ENCODE measurements around the gene ATP1B3.
A peak's percentile ranks its signal among the peaks of the same experiment; 100 is the strongest.
"Not testable (repeated sequence)": the region's sequence is repeated elsewhere in the genome, so short reads cannot be mapped to it uniquely, and the experiment has no call there.

The ATP1B3 gene

DNA sequence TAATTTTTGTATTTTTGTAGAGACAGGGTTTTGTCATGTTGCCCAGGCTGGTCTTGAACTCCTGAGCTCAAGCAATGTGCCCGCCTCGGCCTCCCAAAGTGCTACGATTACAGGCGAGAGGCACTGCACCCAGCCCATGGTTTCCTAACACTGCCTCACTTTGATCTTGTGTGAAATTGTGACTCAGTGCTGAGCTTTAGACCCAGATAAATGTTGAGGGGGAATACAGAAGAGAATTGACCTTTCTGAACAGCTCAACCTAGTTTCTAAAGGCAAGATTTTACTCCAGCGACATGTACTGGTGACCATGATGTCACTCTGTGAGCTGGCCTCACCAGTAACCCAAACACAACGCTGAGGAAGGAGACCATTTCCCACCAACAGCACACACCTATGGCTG is 73.5 kb downstream of the ATP1B3 start:
- no peak for DNase-seq

DNA sequence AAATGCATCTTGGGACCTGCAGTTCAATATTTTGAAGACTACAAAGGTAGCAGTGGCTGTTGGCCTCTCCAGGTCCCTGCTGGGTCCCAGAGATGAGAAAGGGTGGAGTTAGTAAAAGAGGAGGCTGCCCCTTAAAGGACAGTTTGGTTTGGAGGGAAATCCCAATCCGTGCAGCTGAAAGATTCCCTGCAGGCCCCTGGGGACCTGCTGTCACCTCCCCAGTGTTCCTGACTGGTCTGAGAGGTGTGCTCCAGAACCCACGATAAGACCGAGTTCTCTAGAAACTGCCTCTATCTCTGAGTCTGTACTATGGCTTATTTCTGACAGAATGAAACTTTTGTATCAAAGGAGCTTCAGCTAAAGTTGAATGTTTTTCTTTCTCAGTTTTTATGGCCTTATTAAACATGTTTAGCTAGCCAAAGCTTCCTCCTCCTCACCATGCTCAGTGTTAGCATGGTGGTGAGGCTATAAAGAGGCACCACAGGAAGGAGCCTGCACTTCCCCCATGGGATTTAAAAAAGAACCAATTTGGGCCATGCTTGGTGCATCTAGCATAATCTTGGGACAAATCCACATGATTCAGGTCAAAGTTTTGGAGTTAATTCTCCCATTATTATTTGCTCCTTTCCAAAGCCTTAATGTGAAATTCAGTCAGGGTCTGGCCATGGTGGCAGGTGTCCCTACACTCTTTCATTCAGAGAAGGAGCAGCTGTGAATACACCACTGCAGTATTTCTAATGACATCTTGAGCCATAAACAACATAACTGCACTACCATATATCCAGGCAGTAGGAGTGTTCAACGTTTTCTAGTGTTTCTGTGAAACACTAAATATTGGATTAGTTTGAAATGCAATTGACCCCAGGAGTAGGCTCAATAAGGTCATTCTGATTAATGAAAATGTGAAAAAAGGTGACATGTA is 74.4 kb downstream of the ATP1B3 start:
- no peak for DNase-seq

- DNase-seq = no peak
Observed at GRCh38 chr3:141952611-141953010, 76.2 kb downstream of the ATP1B3 start.

- DNase-seq = no peak
Observed at GRCh38 chr3:141955175-141955574, 78.7 kb downstream of the ATP1B3 start.

GRCh38 chr3:141959589-141960554 is 83.4 kb downstream of the ATP1B3 start:
- peak; percentile 62 for DNase-seq

DNA sequence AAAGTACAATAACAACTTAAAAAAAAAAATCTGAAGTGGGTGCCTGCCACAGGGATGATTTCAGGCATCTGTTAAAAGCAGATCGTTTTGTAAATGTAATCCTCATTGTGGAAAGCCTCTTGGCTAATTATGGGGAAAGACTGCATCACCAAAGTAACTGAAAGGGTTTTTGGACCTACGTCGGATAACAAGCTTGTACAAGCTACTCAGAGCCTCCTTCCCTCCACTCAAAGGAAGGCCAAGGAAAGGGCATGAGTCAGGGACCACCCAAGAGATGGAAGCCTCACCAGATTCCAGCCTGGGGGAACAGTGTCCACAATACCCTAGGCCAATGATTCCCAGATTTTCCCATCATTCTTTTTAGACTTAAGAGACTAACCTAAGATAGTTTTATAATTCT is 84.3 kb downstream of the ATP1B3 start:
- no peak for DNase-seq

GRCh38 chr3:141963301-141963700 is 86.9 kb downstream of the ATP1B3 start:
- no peak for DNase-seq

- DNase-seq = no peak
Observed at GRCh38 chr3:141965471-141965870, 89.0 kb downstream of the ATP1B3 start.

- DNase-seq = no peak
Observed at GRCh38 chr3:141969711-141970110, 93.3 kb downstream of the ATP1B3 start.

- no peak for DNase-seq
Observed at GRCh38 chr3:141971571-141971970, 95.1 kb downstream of the ATP1B3 start.

DNA sequence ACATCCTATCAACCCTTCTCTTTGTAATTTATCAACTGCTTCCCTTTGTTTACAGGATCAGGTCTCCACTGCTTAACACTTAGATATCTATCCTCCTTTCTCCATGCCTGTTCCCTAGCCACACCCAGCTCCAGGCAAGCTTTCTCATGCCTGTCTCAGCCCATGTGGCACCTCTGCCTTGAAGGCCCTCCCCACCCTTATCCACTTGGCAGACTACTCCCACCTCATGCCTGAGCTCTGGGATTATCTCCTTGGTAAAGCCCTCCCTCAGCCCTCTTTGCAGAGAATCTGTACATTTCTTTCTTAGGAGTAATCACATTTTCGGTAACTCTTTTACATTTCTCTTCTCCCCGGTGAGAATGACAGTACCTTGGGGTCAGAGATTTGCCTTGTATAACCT is 96.0 kb downstream of the ATP1B3 start:
- peak; percentile 92 for DNase-seq

- DNase-seq = not testable (repeated sequence)
Observed at GRCh38 chr3:141974777-141975176, 98.3 kb downstream of the ATP1B3 start.

Measured in NCI-H226 (cell line).